ENCODE measurements around the gene PIP5K1B. TPM values are rescaled to one million over a fixed set of nuclear protein-coding genes. Genes with fewer than 3 reads are reported as not detected.
A peak's percentile ranks its signal among the peaks of the same experiment; 100 is the strongest.

PIP5K1B gene, protein sequence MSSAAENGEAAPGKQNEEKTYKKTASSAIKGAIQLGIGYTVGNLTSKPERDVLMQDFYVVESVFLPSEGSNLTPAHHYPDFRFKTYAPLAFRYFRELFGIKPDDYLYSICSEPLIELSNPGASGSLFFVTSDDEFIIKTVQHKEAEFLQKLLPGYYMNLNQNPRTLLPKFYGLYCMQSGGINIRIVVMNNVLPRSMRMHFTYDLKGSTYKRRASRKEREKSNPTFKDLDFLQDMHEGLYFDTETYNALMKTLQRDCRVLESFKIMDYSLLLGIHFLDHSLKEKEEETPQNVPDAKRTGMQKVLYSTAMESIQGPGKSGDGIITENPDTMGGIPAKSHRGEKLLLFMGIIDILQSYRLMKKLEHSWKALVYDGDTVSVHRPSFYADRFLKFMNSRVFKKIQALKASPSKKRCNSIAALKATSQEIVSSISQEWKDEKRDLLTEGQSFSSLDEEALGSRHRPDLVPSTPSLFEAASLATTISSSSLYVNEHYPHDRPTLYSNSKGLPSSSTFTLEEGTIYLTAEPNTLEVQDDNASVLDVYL
- 10 to 100 TPM; 22.4 to 76.8 (median 47.2) TPM for total RNA-seq

- 0 to 2% methylated on average over 10 to 29 of the region's 84 CpGs for WGBS, 2 donors
- peak in 3 of 4 donors; percentile 60 to 86 (median 80) for TF ChIP-seq POLR2A (IDR thresholded peaks at IDR 0.05)
- peak in 1 of 2 donors; percentile 64 for TF ChIP-seq POLR2AphosphoS5 (IDR thresholded peaks at IDR 0.05)
- no peak for TF ChIP-seq EP300 (IDR thresholded peaks at IDR 0.05)
- peak in 4 of 6 experiments; percentile 17 to 28 (median 26) for TF ChIP-seq CTCF (IDR thresholded peaks at IDR 0.05)
- Histone ChIP-seq H3K27me3 (no peaks in the 10 kb centered on the region), H3K27ac (peak within 1 kb of the TSS; percentile 84 to 93 (median 88)), H3K9me3 (no peaks in the 10 kb centered on the region), H3K4me3 (peak within 1 kb of the TSS; percentile 60 to 91 (median 76)), H3K36me3 (no peaks in the 10 kb centered on the region), H3K4me1 (peaks cover 13 to 34% (median 26%) of the 10 kb centered on the region in 4 donors)
- DNase-seq: peak; percentile 87 to 95
- ATAC-seq (ENCODE audit: low FRiP score in 2 of 2): peak; percentile 89 to 92
These were observed at the start of gene PIP5K1B for GRCh38 chr9:68704814-68705530. TSS of gene PIP5K1B (plus strand) at chr9:68705240. CDS start at chr9:68822615, 117,375 bp downstream.

GRCh38 chr9:68664036-68664435, 41.0 kb upstream of the PIP5K1B start:
- Histone ChIP-seq H3K4me1 (peaks cover 0 to under 1% (median 0%) of the 10 kb centered on the region in 4 donors), H3K9me3 (no peaks in the 10 kb centered on the region), H3K27me3 (no peaks in the 10 kb centered on the region), H3K4me3 (no peak overlapping the region), H3K36me3 (no peaks in the 10 kb centered on the region), H3K27ac (no peak overlapping the region)
- TF ChIP-seq POLR2AphosphoS5 (IDR thresholded peaks at IDR 0.05): no peak
- TF ChIP-seq EP300 (IDR thresholded peaks at IDR 0.05): no peak
- no peak for TF ChIP-seq POLR2A (IDR thresholded peaks at IDR 0.05)
- TF ChIP-seq CTCF (IDR thresholded peaks at IDR 0.05): no peak
- no peak for DNase-seq
- ATAC-seq (ENCODE audit: low FRiP score in 2 of 2): no peak

GRCh38 chr9:68668127-68668526, 36.9 kb upstream of the PIP5K1B start:
- no peaks in the 10 kb centered on the region for H3K27me3 ChIP-seq
- TF ChIP-seq POLR2AphosphoS5 (IDR thresholded peaks at IDR 0.05): no peak
- no peak for TF ChIP-seq EP300 (IDR thresholded peaks at IDR 0.05)
- no peak for TF ChIP-seq CTCF (IDR thresholded peaks at IDR 0.05)
- no peak for TF ChIP-seq POLR2A (IDR thresholded peaks at IDR 0.05)
- H3K36me3 ChIP-seq: no peaks in the 10 kb centered on the region
- no peaks in the 10 kb centered on the region for H3K9me3 ChIP-seq
- DNase-seq (no peak), ATAC-seq (ENCODE audit: low FRiP score in 2 of 2) (no peak)
- 94 to 100% methylated on average over 1 of the region's 1 CpG for WGBS, 2 donors
- H3K4me3 ChIP-seq: no peak overlapping the region
- no peak overlapping the region for H3K27ac ChIP-seq
- peaks cover 0 to 5% (median 0%) of the 10 kb centered on the region in 4 donors for H3K4me1 ChIP-seq

- DNase-seq: no peak
- no peaks in the 10 kb centered on the region for H3K27me3 ChIP-seq
- 44 to 48% methylated on average over 9 of the region's 9 CpGs for WGBS, 2 donors
- TF ChIP-seq POLR2AphosphoS5 (IDR thresholded peaks at IDR 0.05): no peak
- H3K4me1 ChIP-seq: peaks cover 0 to 5% (median 0%) of the 10 kb centered on the region in 4 donors
- no peak overlapping the region for H3K27ac ChIP-seq
- no peak overlapping the region for H3K4me3 ChIP-seq
- ATAC-seq (ENCODE audit: low FRiP score in 2 of 2): no peak
- no peaks in the 10 kb centered on the region for H3K36me3 ChIP-seq
- no peaks in the 10 kb centered on the region for H3K9me3 ChIP-seq
These were observed 35.8 kb upstream of the PIP5K1B start for GRCh38 chr9:68669218-68669617.

DNA sequence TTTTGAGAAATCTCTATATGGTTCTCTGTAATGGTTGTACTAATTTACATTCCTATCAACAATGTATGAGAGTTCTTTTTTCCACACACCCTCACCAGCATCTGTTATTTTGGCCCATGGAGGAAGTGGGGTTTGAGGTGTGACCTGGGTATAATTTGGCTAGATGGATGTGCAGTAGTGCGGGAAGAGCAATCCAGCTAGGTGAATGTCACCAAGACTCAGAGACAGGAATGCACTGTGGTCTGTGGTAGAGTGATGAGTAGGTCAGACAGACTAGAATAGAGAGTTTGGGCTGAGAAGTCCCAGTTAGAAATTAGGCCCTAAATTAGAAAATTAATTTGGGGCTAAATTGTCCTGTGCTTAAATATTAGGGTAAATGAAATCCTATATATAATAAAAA, 32.8 kb upstream of the PIP5K1B start:
- H3K36me3 ChIP-seq: no peaks in the 10 kb centered on the region
- H3K27ac ChIP-seq: no peak overlapping the region
- no peak for TF ChIP-seq EP300 (IDR thresholded peaks at IDR 0.05)
- no peak for TF ChIP-seq POLR2A (IDR thresholded peaks at IDR 0.05)
- TF ChIP-seq POLR2AphosphoS5 (IDR thresholded peaks at IDR 0.05): no peak
- no peak for TF ChIP-seq CTCF (IDR thresholded peaks at IDR 0.05)
- no peak for ATAC-seq (ENCODE audit: low FRiP score in 2 of 2)
- H3K4me1 ChIP-seq: peaks cover 0 to 5% (median 0%) of the 10 kb centered on the region in 4 donors
- WGBS, 2 donors: 93 to 100% methylated on average over 1 of the region's 1 CpG
- no peaks in the 10 kb centered on the region for H3K27me3 ChIP-seq
- no peaks in the 10 kb centered on the region for H3K9me3 ChIP-seq
- no peak overlapping the region for H3K4me3 ChIP-seq
- DNase-seq: no peak
